Ishikawa (cell line): ENCODE results near the gene MAPK1.

Experiments
- CEBPB ChIP-seq: IDR thresholded peaks from 2 replicates; pipeline ENCODE4 v1.6.1; 2012
- CREB1 ChIP-seq: IDR thresholded peaks from 2 replicates; pipeline ENCODE4 v1.6.1; 2012; ENCODE audit warnings: low read depth
- EP300 ChIP-seq: IDR thresholded peaks from 2 replicates; pipeline ENCODE4 v1.6.1; 2012; ENCODE audit warnings: borderline replicate concordance
- FOXM1 ChIP-seq: IDR thresholded peaks from 2 replicates; pipeline ENCODE4 v1.6.1; 2012; ENCODE audit warnings: low read depth, borderline replicate concordance
- MAX ChIP-seq: IDR thresholded peaks from 2 replicates; pipeline ENCODE4 v1.6.1; 2012
- RAD21 ChIP-seq: IDR thresholded peaks from 2 replicates; pipeline ENCODE4 v1.6.1; 2012; ENCODE audit warnings: low read depth
- REST ChIP-seq: IDR thresholded peaks from 2 replicates; pipeline ENCODE4 v1.6.1; 2012; ENCODE audit warnings: low read depth, mild to moderate bottlenecking
- TAF1 ChIP-seq: IDR thresholded peaks from 2 replicates; pipeline ENCODE4 v1.6.1; 2012; ENCODE audit warnings: low read depth, mild to moderate bottlenecking
- TCF12 ChIP-seq: IDR thresholded peaks from 2 replicates; pipeline ENCODE4 v1.6.1; 2012; ENCODE audit warnings: low read depth
- TEAD4 ChIP-seq: IDR thresholded peaks from 2 replicates; pipeline ENCODE4 v1.6.1; 2012
- ZBTB7A ChIP-seq: IDR thresholded peaks from 2 replicates; pipeline ENCODE4 v1.6.1; 2012; ENCODE audit warnings: low read depth
- TF ChIP-seq, protein P1 (sequence below): IDR thresholded peaks from 2 replicates; pipeline ENCODE4 v1.6.1; 2012

GRCh38 chr22:21818487-21819182, 48.8 kb downstream of the MAPK1 start:
- TF ChIP-seq TEAD4: no peak
- TF ChIP-seq TAF1: no peak
- TF ChIP-seq REST: no peak
- no peak for TF ChIP-seq CREB1
- TF ChIP-seq, protein P1, sequence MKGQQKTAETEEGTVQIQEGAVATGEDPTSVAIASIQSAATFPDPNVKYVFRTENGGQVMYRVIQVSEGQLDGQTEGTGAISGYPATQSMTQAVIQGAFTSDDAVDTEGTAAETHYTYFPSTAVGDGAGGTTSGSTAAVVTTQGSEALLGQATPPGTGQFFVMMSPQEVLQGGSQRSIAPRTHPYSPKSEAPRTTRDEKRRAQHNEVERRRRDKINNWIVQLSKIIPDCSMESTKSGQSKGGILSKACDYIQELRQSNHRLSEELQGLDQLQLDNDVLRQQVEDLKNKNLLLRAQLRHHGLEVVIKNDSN: no peak
- no peak for TF ChIP-seq ZBTB7A
- TF ChIP-seq CEBPB: no peak
- TF ChIP-seq MAX: no peak
- TF ChIP-seq FOXM1: no peak
- no peak for TF ChIP-seq TCF12
- TF ChIP-seq RAD21: no peak
- no peak for TF ChIP-seq EP300
